Osteoblast (primary cell): ENCODE data around the gene PLCH2. TPM values are rescaled to one million over a fixed set of nuclear protein-coding genes. Genes with fewer than 3 reads are reported as not detected.

Source experiments
- DNase-seq: peaks from one replicate; pipeline ENCODE4 v3.0.0; 2011; ENCODE audit warnings: low spot score, mixed read lengths; ENCODE audit not compliant: insufficient read length; ENCODE audit errors: missing footprints
- H2AFZ ChIP-seq: 2 replicates; pipeline ENCODE4 v1.6.0; 2011; ENCODE audit warnings: mild to moderate bottlenecking, low read length
- H3K27ac ChIP-seq: 2 replicates; pipeline ENCODE4 v1.5.1; 2011; ENCODE audit warnings: mild to moderate bottlenecking, low read depth, low read length, moderate library complexity
- H3K27me3 ChIP-seq: 2 replicates; pipeline ENCODE4 v1.6.0; 2012; ENCODE audit warnings: mild to moderate bottlenecking, control low read depth, inconsistent platforms, low read length, moderate library complexity; ENCODE audit not compliant: insufficient read depth
- H3K36me3 ChIP-seq: 2 replicates; pipeline ENCODE4 v1.5.1; 2011; ENCODE audit warnings: mild to moderate bottlenecking, low read length, control low read depth, moderate library complexity; ENCODE audit not compliant: insufficient read depth
- H3K4me1 ChIP-seq: 2 replicates; pipeline ENCODE4 v1.5.1; 2011; ENCODE audit warnings: mild to moderate bottlenecking, low read length, control low read depth, moderate library complexity; ENCODE audit not compliant: insufficient read depth
- H3K4me2 ChIP-seq: 2 replicates; pipeline ENCODE4 v1.6.0; 2011; ENCODE audit warnings: mild to moderate bottlenecking, low read length; ENCODE audit not compliant: insufficient read depth
- H3K4me3 ChIP-seq: fragments of 200-600 bp; sonication (generic); 3 replicates; pipeline ENCODE4 v1.5.1; 2012; ENCODE audit warnings: mild to moderate bottlenecking, low read length, inconsistent platforms; ENCODE audit not compliant: insufficient read depth
- H3K79me2 ChIP-seq: 2 replicates; pipeline ENCODE4 v1.6.0; 2012; ENCODE audit warnings: mild to moderate bottlenecking, low read length, control low read depth, inconsistent platforms; ENCODE audit not compliant: insufficient read depth
- H3K9me3 ChIP-seq: 2 replicates; pipeline ENCODE4 v1.5.1; 2011; ENCODE audit warnings: low read depth, low read length, control low read depth
- H4K20me1 ChIP-seq: 2 replicates; pipeline ENCODE4 v1.6.0; 2012; ENCODE audit warnings: mild to moderate bottlenecking, low read length, control low read depth; ENCODE audit not compliant: insufficient read depth
- total RNA-seq: library from RNA; depleted of rRNA; stranded (reverse); fragments of >200 nt; gene quantifications from 2 replicates; pipeline ENCODE4 v1.2.3, GENCODE V29; 2012
- TF ChIP-seq, protein P1 (sequence below): IDR thresholded peaks from 2 replicates; pipeline ENCODE4 v1.5.1; 2011; ENCODE audit warnings: mild to moderate bottlenecking, low read depth, low read length, moderate library complexity; ENCODE audit errors: extremely low read depth

Gene PLCH2
- total RNA-seq, 1 donor, result under 0.01 TPM

DNA sequence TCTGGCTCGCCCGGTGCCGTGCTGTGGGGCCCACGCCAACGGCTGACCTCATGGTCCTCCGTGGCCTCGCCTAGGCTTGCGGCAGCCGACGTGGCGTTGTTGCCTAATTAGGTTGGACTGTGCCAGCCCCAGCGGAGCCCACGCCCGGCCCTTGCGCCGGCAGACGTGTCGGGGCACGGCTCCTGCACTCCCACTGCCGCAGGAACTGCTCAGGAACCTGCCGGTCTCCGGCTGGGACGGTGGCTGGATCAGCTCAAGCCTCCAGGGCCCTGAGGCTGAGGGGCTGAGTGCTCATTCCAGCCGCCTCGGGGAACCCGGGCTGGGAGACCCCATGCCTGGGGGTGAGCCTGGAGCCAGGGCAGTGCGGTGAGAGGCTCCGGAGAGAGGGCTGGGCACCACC lies 47.6 kb upstream of the PLCH2 start:
- no peaks in the 10 kb centered on the region for H3K4me1 ChIP-seq
- no peak overlapping the region for H3K4me2 ChIP-seq
- H4K20me1 ChIP-seq, result no peaks in the 10 kb centered on the region
- TF ChIP-seq, protein P1, sequence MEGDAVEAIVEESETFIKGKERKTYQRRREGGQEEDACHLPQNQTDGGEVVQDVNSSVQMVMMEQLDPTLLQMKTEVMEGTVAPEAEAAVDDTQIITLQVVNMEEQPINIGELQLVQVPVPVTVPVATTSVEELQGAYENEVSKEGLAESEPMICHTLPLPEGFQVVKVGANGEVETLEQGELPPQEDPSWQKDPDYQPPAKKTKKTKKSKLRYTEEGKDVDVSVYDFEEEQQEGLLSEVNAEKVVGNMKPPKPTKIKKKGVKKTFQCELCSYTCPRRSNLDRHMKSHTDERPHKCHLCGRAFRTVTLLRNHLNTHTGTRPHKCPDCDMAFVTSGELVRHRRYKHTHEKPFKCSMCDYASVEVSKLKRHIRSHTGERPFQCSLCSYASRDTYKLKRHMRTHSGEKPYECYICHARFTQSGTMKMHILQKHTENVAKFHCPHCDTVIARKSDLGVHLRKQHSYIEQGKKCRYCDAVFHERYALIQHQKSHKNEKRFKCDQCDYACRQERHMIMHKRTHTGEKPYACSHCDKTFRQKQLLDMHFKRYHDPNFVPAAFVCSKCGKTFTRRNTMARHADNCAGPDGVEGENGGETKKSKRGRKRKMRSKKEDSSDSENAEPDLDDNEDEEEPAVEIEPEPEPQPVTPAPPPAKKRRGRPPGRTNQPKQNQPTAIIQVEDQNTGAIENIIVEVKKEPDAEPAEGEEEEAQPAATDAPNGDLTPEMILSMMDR, result no peak
- no peak overlapping the region for H2AFZ ChIP-seq
- no peak overlapping the region for H3K27ac ChIP-seq
- DNase-seq, result no peak
- H3K4me3 ChIP-seq, result no peak overlapping the region
- H3K27me3 ChIP-seq, result peaks cover 21% of the 10 kb centered on the region
- no peaks in the 10 kb centered on the region for H3K9me3 ChIP-seq
- H3K79me2 ChIP-seq, result no peaks in the 10 kb centered on the region
- H3K36me3 ChIP-seq, result no peaks in the 10 kb centered on the region

DNA sequence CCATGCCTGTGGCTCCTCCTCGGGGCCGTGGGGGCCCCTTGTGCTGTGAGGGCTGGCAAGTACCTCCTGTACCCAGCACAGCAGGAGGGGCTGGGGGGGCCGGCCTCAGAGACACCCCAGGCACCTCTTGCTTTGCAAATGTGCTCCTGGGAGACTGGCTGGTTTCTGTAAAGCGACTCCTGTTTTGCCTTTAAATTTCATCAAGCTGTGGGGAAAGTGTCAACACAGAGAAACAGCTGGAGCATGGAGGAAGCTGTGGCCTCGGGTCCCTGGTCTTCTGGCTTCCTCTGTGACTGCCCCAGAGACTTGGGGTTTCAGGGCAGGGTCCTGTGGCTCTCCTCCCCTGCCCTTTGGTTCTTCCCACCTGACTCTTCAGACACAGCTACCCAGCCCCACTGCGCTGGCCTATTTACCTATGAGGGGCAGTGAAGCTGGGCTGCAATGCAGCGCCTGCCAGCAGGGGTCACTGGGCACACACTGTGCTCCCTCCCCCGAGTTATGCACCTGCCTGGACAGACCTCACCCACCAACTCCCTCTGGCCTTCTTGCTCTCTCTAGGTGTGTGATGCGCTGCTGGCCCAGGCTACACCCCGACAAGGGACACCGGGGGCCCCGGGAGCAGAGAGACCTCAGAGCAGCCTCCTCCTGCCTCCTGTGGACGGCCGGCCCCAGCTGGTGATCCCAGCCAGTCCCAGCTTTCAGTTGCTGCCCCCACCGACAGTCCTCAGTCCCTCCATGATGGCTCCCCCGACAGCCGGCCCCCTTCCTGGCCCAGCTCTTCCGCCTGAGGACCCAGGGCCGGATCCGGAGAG lies 46.1 kb upstream of the PLCH2 start:
- H3K27me3 ChIP-seq, result peaks cover 29% of the 10 kb centered on the region
- H3K4me1 ChIP-seq, result no peaks in the 10 kb centered on the region
- no peaks in the 10 kb centered on the region for H3K79me2 ChIP-seq
- no peak overlapping the region for H2AFZ ChIP-seq
- H4K20me1 ChIP-seq, result no peaks in the 10 kb centered on the region
- no peaks in the 10 kb centered on the region for H3K36me3 ChIP-seq
- H3K27ac ChIP-seq, result no peak overlapping the region
- TF ChIP-seq, protein P1, result peak; percentile 35
- H3K4me2 ChIP-seq, result no peak overlapping the region
- peak; percentile 93 for DNase-seq
- H3K9me3 ChIP-seq, result no peaks in the 10 kb centered on the region
- no peak overlapping the region for H3K4me3 ChIP-seq

DNA sequence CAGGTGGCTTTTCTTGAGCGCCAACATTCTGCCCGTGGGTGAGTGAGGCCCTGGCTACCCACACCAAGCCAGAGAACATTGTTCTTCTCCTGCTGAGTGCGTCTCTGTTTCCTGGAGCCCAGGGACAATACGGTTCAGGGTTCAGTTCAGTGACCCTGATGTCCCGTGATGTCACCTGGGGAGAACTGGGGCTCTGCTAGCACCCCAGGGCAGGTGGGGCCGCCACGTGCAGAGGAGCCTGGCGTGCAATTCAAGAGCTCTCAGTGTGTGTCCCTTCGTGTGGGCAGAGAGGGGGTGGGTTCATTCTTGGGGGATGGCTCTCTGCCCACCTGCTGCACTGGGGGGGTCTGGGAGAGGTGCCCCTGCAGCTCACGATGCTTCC lies 45.5 kb upstream of the PLCH2 start:
- H3K9me3 ChIP-seq, result no peaks in the 10 kb centered on the region
- no peaks in the 10 kb centered on the region for H4K20me1 ChIP-seq
- H3K27me3 ChIP-seq, result peaks cover 29% of the 10 kb centered on the region
- peak; percentile 90 for DNase-seq
- no peak overlapping the region for H3K4me3 ChIP-seq
- no peaks in the 10 kb centered on the region for H3K4me1 ChIP-seq
- no peak overlapping the region for H3K27ac ChIP-seq
- H2AFZ ChIP-seq, result no peak overlapping the region
- H3K79me2 ChIP-seq, result no peaks in the 10 kb centered on the region
- no peaks in the 10 kb centered on the region for H3K36me3 ChIP-seq
- H3K4me2 ChIP-seq, result no peak overlapping the region
- TF ChIP-seq, protein P1, result no peak

DNA sequence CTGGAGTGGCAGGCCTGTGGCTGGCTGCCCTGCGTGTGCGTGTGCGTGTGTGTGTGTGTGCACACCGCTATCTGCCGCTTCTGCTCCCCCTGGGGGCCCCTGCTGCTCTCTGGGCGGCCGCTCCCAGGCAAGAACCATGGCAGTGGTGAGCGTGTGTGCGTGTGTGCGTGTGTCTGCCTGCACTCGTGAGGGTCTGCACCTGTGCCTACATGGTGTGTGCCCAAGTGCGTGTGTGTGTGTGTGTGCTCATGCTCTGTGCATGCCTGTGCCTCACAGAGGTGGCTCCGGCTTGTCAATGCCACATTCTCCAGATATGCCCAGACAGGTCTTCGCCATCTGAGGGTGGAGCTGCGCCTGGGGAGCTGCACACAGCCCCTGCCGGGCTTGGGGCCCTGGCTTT lies 45.0 kb upstream of the PLCH2 start:
- Histone ChIP-seq H3K79me2 (no peaks in the 10 kb centered on the region), H3K27me3 (peaks cover 27% of the 10 kb centered on the region), H4K20me1 (no peaks in the 10 kb centered on the region)

More for the DNA sequence above, 45.0 kb upstream of the PLCH2 start:
- DNase-seq, result peak; percentile 84
- no peak overlapping the region for H3K4me2 ChIP-seq
- no peak overlapping the region for H2AFZ ChIP-seq
- H3K4me1 ChIP-seq, result no peaks in the 10 kb centered on the region
- H3K36me3 ChIP-seq, result no peaks in the 10 kb centered on the region
- no peak overlapping the region for H3K4me3 ChIP-seq
- no peak overlapping the region for H3K27ac ChIP-seq
- H3K9me3 ChIP-seq, result no peaks in the 10 kb centered on the region
- TF ChIP-seq, protein P1, result no peak
